Chondrocyte (in vitro differentiated cells): ENCODE measurements around the gene ABLIM2. TPM values are rescaled to one million over a fixed set of nuclear protein-coding genes. Genes with fewer than 3 reads are reported as not detected.

Experiments
- DNase-seq: peaks from one replicate; pipeline ENCODE4 v3.0.0; 2021; ENCODE audit warnings: mixed read lengths, low spot score
- H3K27ac Mint-ChIP-seq: one replicate; pipeline ENCODE4 v1.8.0; 2021; ENCODE audit warnings: mild to moderate bottlenecking, moderate library complexity, mixed read lengths; ENCODE audit not compliant: unreplicated experiment
- H3K27me3 Mint-ChIP-seq: 2 replicates; pipeline ENCODE4 v1.8.0; 2021; ENCODE audit warnings: low read depth, mixed read lengths
- H3K36me3 Mint-ChIP-seq: 2 replicates; pipeline ENCODE4 v1.8.0; 2021; ENCODE audit warnings: low read depth, mixed read lengths
- H3K4me1 Mint-ChIP-seq: 2 replicates; pipeline ENCODE4 v1.8.0; 2021; ENCODE audit warnings: low read depth, mild to moderate bottlenecking, mixed read lengths
- H3K4me3 Mint-ChIP-seq: one replicate; pipeline ENCODE4 v1.8.0; 2021; ENCODE audit warnings: mild to moderate bottlenecking, moderate library complexity, mixed read lengths; ENCODE audit not compliant: unreplicated experiment
- H3K9me3 Mint-ChIP-seq: 2 replicates; pipeline ENCODE4 v1.8.0; 2021; ENCODE audit warnings: low read depth, mixed read lengths
- total RNA-seq: library from RNA; stranded (reverse); gene quantifications from 3 replicates; pipeline ENCODE4 v1.2.1, GENCODE V29; 2021
- TF ChIP-seq, protein P1 (sequence below): fragments of 200-600 bp; sonication (generic); IDR thresholded peaks from 2 replicates; pipeline ENCODE4 v1.5.0; 2021; ENCODE audit warnings: antibody characterized with exemption, mild to moderate bottlenecking, moderate library complexity

ABLIM2 gene
- total RNA-seq, 1 donor from 2014 or later = 0.47 TPM

DNA sequence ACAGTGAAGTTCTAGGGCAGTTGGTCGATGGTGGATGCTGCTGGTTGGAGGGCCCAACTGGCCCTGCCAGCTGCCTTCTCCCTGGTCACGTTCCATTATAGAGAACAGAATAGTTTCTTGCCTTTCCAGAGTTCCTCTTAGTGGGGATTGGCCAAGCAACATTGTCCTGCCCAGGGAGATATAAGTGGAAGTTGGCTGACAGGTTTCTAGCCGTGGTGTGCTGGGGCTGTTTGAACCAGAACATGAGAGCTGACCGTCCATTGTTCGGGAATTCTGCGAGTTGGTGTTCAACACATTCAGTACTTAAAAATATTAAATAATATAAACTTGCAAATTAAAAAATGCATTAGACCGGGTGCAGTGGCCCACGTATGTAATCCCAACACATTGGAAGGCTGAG lies 215.4 kb downstream of the ABLIM2 start:
- Mint-ChIP-seq H3K9me3 (no peaks in the 10 kb centered on the region), H3K4me1 (peaks cover 18% of the 10 kb centered on the region), H3K27ac (no peak overlapping the region), H3K4me3 (no peak overlapping the region), H3K36me3 (no peaks in the 10 kb centered on the region), H3K27me3 (no peaks in the 10 kb centered on the region)
- TF ChIP-seq, protein P1, sequence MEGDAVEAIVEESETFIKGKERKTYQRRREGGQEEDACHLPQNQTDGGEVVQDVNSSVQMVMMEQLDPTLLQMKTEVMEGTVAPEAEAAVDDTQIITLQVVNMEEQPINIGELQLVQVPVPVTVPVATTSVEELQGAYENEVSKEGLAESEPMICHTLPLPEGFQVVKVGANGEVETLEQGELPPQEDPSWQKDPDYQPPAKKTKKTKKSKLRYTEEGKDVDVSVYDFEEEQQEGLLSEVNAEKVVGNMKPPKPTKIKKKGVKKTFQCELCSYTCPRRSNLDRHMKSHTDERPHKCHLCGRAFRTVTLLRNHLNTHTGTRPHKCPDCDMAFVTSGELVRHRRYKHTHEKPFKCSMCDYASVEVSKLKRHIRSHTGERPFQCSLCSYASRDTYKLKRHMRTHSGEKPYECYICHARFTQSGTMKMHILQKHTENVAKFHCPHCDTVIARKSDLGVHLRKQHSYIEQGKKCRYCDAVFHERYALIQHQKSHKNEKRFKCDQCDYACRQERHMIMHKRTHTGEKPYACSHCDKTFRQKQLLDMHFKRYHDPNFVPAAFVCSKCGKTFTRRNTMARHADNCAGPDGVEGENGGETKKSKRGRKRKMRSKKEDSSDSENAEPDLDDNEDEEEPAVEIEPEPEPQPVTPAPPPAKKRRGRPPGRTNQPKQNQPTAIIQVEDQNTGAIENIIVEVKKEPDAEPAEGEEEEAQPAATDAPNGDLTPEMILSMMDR = no peak
- DNase-seq = no peak

DNA sequence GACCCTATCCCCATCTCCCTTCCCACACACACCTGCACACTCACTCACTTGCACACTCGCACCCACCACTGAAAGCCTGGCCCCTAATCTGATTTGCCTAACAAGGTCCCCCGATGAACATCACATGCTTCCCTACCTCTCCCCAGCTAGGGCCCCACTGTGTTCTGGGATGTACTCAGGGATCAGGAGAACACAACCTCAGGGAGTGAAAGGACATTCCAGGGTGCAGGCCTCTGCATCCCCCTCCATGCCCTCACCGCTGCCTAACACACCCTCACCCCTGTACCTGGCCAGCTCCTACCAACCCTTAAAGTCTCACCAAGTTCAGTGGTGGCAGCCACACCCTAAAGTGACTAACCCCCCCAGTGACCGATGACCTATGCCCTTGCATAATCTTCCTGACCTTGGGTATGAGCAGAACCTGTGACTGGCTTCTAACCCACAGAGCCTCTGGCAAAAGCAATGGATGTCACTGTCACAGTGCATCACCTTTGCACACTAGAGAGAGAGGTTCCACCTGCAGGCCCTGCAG lies 216.6 kb downstream of the ABLIM2 start:
- no peak for DNase-seq
- no peak overlapping the region for H3K4me3 Mint-ChIP-seq
- H3K4me1 Mint-ChIP-seq = peaks cover 30% of the 10 kb centered on the region
- no peak overlapping the region for H3K27ac Mint-ChIP-seq
- TF ChIP-seq, protein P1 = no peak
- no peaks in the 10 kb centered on the region for H3K36me3 Mint-ChIP-seq
- no peaks in the 10 kb centered on the region for H3K27me3 Mint-ChIP-seq
- no peaks in the 10 kb centered on the region for H3K9me3 Mint-ChIP-seq

DNA sequence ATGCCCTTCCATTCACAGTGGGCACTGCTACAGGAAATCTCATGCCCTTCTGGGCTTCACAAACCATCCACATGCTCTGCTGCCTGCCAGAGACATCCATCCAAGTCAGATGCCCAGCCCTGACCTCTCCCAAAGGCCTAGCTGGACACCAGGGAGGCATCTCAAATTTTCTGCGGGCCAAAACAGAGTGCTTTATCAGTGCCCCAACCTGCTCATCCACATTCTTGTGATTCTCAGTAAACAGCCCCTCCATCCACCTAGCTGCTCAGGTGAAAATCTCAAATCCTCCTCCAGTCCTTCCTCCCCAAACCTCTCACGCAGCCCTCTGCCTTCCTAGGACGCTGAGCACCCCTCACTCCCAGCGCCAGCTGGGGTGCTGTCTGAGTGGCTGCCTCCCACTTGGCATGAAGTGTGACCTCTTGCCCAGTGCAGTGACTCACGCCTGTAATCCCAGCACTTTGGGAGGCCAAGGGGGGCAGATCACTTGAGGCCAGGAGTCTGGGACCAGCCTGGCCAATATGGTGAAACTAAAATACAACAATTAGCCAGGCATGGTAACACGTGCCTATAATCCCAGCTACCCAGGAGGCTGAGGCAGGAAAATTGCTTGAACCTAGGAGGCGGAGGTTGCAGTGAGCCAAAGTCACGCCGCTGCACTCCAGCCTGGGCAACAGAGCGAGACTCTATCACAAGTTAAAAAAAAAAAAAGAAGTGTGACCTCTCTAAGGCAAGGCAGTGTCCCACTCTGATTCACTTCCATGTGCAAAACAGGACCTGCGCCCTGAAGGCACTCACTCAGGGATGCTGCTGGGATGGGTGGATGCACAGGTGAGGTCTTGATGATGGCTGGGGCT lies 217.3 kb downstream of the ABLIM2 start:
- no peaks in the 10 kb centered on the region for H3K36me3 Mint-ChIP-seq
- H3K4me1 Mint-ChIP-seq = peaks cover 37% of the 10 kb centered on the region
- no peak for DNase-seq
- H3K9me3 Mint-ChIP-seq = no peaks in the 10 kb centered on the region
- no peaks in the 10 kb centered on the region for H3K27me3 Mint-ChIP-seq
- H3K27ac Mint-ChIP-seq = peak overlapping the region; percentile 57
- TF ChIP-seq, protein P1 = no peak
- H3K4me3 Mint-ChIP-seq = peak overlapping the region; percentile 28

DNA sequence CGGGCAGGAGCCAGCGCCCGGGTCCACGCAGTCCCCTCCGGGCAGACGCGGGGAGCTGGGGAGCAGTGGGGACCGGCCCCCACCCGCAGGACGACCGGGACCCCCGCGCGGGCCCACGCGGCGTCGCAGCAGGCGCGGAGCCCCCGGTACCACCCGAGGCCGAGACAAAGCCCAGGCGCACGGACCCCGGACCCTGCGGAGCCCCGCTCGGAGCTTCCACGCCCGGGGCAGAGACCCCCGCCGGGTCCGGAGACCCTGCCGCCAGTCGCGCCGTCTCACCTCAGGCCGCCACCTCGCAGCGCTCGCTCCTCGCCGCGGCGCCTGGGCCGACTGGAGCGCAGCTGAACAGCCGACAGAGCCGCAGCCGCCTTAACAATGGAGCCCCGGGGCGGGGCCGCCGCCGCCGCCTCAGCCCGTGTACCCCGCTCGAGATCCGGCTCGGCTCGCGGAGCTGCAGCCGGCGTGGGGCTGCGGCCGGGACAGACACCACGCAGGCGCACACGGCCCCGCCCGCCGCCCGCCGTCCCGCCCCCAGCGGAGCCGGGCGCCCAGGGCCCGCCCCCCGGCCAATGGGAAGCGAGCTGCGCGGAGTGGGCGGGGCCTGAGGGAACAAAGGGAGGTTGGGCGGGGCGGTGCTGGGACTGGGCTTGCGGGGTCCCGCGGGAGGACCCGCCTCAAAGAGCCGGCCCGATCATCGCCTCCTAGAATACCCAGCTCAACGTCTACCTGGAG lies 219.1 kb downstream of the ABLIM2 start, which contains the start of gene AFAP1:
TSS of gene AFAP1 (minus strand) at position 485 of the 732 bp plus-strand sequence. CDS start 67,783 bp downstream, outside the sequence.
- H3K4me3 Mint-ChIP-seq = peak within 1 kb of the TSS; percentile 96
- TF ChIP-seq, protein P1 = no peak
- no peak for DNase-seq
- no peaks in the 10 kb centered on the region for H3K9me3 Mint-ChIP-seq
- peak within 1 kb of the TSS; percentile 59 for H3K27ac Mint-ChIP-seq
- H3K36me3 Mint-ChIP-seq = no peaks in the 10 kb centered on the region
- H3K27me3 Mint-ChIP-seq = no peaks in the 10 kb centered on the region
- H3K4me1 Mint-ChIP-seq = peaks cover 50% of the 10 kb centered on the region
